Stimulated activated CD4-positive, alpha-beta T cell treated with anti-CD3 and anti-CD28 coated beads, Interleukin-4, amount 100 ng/mL, for 4 hours (primary cell): Measurements from ENCODE around the gene DNAJB9.
"Not testable (repeated sequence)": the region's sequence is repeated elsewhere in the genome, so short reads cannot be mapped to it uniquely, and the experiment has no call there.

Experiments
- DNase-seq, 2 experiments: peaks; one replicate each; pipeline ENCODE4 v3.0.0-alpha.2; 2020

The DNAJB9 gene

DNA sequence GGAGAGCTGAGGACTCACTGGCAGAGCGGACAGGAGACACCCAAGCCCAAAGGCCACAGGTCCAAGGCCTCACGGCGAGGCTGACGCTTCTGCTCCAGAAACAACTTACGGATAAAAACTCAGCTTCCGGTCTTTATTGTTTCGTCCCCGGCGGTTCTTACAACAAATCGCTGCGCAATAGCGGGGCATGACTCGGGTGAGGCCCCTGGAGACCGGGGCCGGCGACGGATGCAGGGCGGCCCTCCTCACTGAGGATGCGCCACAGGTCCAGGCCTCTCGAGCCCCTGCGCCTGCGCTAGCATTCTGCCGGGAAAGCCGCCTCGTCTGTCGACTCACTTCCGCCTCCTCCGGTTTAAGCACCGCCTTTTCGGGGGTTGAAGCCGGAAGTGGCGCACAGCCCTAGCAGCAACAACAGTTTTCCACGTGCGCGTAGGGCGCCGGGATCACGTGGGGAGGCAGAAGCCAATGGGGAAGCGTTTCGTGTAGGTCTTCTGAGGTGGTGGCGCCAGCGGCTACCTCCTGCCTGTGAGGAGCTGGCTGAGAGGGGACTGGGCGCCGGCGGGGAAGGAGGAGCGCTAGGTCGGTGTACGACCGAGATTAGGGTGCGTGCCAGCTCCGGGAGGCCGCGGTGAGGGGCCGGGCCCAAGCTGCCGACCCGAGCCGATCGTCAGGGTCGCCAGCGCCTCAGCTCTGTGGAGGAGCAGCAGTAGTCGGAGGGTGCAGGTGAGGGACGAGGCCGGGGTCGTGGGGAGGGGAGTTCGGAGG lies at the start of gene DNAJB9, which contains the start of gene THAP5:
Gene DNAJB9, plus strand, starts transcription at position 494 of the 765 bp plus-strand sequence. CDS start 1,853 bp downstream, outside the sequence.
Gene THAP5, minus strand, starts transcription at position 326 of the 765 bp plus-strand sequence. Its CDS starts 137 bp downstream, at position 189.
- DNase-seq, result peak; percentile 95 to 100

DNA sequence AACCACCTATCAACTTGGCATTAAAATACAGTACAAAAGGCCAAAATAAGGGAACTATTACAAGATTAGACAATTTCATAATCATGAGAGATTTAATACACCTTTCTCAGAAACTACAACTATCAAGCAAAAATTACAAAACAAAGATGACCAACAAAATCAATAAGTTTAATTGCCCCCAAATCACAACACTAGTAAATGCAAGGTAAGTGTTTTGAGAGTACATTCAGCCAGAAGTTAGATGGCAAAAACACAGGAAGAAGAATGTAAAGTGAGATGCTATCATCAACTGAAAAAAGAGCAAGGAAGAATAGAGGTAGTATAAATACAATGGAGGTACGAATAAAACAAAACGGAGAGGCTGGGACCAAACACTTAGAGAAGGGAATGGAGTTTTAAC lies 46.9 kb upstream of the DNAJB9 start:
- DNase-seq, result no peak

DNA sequence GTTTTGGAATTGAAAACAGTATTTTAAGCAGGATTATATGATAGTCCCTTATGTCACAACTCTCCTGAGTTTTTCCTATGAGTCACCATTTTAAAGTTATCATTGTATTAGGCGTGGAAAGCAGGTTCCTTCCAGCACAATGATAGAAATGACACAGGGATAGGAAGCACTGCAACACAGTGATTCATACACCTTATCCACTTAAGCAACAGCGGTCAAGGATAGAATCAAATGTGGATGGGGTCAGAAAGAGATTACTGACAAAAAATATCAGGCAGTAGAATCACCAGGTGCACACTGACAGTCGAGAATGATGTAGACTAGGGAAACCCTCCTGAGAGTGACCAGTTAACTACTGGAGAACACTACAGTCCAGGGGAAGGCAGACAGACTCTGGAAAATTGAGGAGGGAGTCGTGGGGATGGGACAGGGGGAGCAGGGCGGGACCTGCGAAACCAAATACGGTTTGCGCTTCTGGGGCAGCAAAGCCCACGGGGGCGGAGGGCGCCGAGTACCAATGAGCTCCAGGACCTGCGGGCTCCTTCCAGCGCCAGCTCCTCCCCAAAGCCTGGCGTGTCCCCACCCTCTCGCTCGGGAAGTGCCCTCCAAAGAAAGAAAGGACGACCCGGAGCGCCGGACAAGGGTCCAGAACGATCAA lies 44.2 kb upstream of the DNAJB9 start:
- no peak for DNase-seq

DNA sequence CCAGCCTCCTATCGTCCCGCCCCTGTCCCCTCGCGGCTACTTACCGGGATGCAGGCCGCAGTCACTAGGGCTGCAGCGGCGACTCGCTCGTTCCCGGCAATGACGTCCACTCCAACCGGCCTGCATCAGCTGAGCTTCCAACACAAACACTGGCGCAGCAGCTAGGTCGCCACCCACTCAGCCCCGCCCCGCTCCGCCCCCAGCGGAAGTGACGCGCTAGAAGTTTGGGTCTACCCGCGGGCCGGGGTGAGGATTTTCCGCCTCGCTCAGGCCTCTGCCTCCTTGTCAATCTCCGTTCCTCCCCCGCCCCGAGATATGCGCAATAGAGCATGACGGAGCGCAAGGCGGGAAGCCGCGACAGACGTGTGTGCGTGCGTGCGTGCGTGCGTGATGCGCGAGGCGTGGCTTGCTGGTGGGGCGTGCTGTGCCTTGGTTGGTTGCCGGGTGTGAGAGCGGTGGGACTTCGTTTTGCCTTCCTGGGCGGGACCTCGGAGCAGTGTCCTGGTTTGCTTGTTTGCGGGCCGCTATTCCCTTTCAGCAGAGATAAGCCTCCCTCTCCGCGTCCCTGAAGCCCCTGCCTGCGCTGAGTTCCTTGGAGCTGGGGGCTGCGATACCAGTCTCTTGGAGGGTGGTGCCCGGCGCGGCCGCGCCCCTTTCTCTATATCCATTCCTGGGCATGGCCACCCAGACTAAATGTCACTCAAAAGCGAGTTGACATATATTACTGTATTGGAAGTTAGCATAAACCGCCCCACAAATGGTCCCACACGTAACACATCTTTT lies 43.5 kb upstream of the DNAJB9 start, which contains the start of gene PNPLA8:
Gene PNPLA8, minus strand, starts transcription at position 151 of the 783 bp plus-strand sequence. CDS start 10,644 bp downstream, outside the sequence.
- peak; percentile 100 for DNase-seq

DNA sequence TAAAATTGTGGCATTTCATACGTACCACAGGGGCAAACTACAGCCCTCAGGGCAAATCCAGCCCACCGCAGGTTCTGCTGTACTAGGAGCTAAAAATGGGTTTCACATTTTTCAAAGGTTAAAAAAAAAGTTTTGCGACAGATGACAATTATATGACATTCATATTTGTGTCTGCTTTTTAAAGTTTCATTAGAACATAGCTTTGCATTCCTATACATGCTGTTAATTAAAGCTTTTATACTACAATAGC lies 43.0 kb upstream of the DNAJB9 start:
- DNase-seq, result no peak

DNA sequence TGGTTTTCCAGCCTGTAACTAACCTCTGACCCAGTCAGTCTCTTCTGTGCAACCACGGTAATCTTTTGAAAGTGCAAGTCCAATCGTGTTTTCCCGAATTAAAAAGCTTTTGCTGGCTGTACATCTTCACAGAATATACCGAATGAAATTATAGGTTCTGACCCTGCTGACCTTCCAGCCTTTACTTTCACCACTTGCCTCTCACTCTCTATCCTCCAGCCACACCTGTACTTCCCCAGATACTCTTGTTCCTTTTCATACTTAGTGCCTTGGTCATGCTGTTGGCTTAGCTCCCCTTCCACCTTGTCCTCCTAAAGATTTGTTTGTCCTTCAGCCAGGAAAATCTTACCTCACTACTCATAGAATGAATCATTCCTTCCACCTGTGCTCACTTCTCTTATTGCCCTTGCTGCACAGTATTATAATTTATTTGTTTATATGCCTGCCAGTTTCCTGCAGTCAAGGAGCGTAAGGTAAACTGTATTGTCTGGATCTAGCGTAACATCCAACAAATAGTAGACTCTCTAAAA lies 41.4 kb upstream of the DNAJB9 start:
- no peak for DNase-seq

DNA sequence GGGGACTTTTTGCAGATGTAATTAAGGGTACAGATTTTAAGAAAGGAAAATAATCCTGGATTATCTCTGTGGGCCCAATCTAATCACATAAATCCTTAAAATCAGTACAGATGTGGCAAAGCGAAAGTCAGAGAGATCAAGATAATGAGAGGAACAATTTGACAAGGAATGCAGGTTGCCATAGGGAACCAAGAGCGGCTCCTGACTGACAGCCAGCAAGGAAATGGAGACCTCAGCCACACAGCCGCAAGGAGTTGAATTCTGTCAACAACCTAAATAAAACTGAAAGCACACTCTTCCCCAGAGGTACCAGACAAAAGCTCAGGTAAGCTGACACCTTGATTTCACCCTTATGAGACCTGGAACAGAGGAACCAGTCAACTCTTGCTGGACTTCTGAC lies 40.3 kb upstream of the DNAJB9 start:
- DNase-seq, result no peak

DNA sequence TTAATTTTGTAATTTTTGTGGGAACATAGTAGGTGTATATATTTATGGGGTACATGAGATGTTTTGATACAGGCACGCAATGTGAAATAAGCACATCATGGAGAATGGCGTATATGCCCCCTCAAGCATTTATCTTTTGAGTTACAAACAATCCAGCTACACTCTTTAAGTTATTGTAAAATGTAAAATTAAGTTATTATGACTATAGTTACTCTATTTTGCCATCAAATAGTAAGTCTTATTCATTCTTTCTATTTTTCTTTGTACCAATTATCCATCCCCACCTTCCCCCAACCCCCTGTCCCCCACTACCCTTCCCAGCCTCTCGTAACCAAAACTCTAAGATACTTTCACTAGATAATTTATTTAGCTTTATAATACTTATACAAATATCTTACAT lies 36.0 kb upstream of the DNAJB9 start:
- DNase-seq, result no peak

DNA sequence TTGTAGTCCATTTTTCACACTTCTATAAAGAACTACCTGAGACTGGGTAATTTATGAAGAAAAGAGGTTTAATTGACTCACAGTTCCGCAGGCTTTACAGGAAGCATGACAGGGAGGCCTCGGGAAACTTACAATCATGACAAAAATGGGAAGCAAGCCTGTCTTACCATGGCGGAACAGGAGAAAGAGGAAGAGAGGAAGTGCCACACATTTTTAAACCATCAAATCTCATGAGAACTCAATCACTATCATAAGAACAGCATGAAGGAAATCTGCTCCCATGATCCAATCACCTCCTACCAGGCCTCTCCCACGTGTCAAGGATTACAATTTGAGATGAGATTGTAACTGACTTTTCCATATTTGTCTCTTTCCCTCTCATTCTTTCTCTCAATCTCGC lies 34.4 kb upstream of the DNAJB9 start:
- no peak for DNase-seq

DNA sequence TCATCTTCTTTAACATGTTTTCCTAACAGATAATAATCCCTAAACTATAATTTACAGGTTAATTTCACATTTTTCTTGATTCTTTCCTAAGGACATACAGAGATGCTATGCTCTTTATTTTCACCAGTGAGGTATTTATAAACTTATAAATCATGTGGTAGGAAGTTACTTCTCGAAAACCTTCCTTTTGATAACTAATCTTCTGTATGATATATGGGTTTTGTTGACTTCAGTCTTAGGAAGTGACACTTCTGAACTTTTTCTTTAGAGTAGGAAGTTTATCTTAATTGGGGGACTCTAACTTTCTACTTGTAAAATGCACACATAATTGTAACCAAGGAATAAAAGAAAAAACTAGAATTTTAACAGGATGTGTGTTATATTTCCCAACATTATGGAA lies 33.9 kb upstream of the DNAJB9 start:
- DNase-seq, result no peak

DNA sequence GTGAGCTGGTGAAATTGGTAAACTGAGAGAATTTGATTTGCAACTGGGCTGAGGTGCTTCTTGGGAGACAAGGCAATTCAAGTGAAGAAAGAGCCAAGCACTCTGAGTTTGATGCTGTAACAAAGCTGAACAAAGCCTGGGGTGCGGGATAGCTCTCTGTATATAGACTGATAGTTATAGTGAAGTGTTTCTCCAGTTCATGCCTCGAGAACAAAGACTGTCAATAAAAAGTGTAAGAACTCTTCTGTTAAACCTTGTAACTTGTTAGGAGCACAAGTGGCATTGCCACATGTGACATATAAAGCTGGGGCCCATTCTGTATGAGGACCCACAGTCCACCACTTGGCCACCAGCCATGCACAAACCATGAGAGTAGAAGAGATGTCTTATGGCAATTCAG lies 32.4 kb upstream of the DNAJB9 start:
- no peak for DNase-seq

DNA sequence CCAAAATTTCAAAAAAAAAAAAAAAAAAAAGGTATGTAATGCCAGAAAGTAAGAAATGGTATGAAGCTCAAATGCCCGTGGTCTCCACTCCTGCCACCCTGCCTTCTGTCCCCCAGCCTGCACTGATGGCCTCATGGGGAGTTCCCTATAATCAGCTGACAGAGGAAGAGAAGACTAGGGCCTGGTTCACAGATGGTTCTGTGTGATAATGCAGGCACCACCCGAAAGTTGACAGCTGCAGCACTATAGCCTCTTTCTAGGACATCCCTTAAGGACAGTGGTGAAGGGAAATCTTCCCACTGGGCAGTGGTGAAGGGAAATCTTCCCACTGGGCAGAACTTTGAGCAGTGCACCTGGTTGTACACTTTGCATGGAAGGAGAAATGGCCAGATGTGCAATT lies 31.4 kb upstream of the DNAJB9 start:
- DNase-seq, result not testable (repeated sequence)

DNA sequence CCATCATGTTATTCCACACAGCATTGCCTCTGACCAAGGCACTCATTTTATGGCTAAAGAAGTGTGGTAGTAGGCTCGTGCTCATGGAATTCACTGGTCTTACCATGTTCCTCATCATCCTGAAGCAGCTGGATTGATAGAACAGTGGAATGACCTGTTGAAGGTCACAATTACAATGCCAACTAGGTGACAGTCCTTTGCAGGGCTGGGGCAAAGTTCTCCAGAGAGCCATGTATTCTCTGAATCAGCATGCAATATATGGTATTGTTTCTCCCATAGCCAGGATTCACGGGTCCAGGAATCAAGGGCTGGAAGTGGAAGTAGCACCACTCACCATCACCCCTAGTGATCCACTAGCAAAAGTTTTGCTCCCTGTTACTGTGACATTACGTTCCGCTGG lies 31.0 kb upstream of the DNAJB9 start:
- DNase-seq, result not testable (repeated sequence)

DNA sequence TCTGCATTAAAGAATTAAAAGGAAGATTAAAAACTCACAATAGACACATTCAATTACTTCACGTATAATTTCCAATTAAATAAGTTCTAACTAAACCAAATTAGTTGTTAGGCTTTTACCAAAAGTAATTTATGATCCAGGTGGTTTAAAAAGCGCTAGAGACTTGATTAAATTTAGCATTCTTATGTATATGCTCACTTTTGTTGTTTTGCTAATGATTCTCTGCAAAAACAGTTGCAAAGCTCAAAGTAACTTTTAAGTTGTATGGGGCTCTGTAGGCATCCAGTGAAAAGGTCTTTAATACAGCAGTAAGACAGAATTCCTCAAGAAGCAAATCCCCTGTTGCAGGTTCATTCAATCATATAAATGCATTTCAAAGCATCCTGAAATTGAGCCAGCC lies 28.2 kb upstream of the DNAJB9 start:
- no peak for DNase-seq

DNA sequence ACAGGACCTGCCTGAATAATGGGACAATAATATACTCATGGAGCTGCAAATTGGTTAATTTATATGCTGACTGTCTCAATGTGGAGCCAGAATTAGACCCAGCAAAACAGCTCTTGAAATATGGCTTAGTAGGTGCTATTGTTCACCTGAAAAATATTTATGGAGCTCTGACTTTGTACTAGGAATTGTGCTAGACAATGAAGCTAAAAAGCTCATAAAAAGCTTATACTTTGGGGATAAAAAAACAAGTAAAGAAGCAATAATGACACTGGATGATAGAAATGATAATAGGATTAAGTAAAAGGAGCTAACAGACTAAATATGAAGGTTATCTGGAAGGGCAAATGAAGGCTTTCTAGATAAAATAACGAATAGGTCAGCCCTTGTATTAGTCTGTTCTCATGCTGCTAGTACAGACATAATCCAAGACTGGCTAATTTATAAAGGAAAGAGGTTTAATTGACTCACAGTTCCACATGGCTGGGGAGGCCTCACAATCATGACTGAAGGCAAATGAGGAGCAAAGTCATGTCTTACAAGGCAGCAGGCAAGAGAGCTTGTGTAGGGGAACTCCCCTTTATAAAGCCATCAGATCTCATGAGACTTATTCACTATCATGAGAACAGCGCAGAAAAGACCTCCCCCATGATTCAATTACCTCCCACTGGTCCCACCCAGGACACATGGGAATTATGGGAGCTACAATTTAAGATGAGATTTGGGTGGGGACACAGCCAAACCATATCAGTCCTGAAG lies 21.4 kb upstream of the DNAJB9 start:
- not testable (repeated sequence) for DNase-seq

DNA sequence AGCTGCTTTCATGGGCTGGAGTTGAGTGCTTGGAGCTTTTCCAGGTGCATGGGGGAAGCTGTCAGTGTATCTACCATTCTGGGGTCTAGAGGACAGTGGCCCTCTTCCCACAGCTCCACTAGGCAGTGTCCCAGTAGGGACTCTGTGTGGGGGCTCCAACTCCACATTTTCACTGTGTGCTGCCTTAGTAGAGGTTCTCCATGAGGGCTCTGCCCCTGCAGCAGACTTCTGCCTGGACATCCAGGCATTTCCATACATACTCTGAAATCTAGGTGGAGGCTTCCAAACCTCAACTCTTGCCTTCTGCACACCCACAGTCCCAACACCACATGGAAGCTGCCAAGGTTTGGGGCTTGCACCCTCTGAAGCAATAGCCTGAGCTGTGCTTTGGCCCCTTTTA lies 13.0 kb upstream of the DNAJB9 start:
- not testable (repeated sequence) for DNase-seq

DNA sequence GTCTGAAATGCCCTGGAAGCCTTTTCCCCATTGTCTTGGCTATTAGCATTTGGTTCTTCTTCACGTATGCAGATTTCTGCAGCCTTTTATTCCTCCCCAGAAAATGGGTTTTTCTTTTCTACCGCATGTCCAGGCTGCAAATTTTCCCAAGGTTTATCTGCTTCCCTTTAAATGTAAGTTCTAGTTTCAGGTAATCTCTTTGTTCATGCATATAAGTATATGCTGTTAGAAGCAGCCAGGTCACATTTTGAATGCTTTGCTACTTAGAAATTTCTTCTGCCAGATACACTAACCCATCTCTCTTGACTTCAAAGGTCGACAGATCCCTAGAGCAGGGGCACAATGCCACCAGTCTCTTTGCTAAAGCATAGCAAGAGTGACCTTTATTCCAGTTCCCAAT lies 12.5 kb upstream of the DNAJB9 start:
- no peak for DNase-seq

DNA sequence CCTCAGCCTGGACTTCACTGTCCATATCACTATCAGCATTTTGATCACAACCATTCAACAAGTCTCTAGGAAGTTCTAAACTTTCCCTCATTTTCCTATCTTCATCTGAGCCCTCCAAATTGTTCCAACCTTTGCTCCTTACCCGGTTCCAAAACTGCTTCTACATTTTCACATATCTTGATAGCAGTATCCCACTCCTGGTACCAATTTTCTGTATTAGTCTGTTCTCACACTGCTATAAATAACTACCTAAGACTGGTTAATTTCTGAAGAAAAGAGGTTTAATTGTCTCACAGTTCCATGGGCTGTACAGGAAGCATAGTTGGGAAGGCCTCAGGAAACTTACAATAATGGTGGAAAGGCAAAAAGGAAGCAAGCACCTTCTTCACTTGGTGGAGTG lies 12.1 kb upstream of the DNAJB9 start:
- no peak for DNase-seq

DNA sequence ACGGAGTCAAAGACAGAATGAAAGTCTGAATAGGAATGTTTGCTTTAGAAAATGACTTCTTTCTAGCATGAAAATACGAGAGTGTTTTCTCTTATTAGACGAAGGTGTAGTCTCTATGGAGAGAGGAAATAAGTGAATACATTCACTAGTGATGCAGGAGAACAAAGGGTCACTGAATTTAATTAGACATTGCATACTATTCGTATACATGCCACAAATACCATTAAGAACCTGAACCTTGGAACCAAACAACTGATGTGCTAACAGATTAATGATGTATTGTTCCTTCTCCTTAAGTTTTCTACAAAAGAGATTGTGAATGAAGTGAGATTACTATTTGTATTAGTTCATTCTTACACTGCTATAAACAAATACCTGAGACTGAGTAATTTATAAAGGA lies 10.4 kb upstream of the DNAJB9 start:
- DNase-seq, result no peak

DNA sequence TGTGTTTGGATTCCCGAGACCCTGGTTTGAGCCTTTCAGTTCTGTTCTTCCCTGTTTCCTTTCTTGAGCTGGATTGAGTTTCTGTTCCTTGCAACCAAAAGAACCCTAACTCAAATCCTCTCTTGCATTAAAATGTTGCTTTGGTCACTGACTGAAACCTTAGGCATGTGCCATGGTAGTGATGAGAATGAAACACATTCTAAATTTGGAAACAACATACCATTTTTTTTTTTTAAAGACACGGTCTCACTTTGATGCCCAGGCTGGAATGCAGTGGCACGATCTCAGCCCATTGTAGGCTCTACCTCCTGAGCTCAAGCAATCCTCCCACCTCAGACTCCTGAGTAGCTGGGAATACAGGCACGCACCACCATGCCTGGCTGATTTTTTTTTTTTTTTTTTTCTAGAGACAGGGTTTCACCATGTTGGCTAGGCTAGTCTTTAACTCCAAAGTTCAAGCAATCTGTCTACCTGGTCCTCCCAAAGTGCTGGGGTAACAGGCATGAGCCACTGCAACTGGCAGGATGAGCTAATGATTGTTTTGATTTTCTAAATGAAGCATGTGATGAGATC lies 8.5 kb upstream of the DNAJB9 start:
- no peak for DNase-seq

DNA sequence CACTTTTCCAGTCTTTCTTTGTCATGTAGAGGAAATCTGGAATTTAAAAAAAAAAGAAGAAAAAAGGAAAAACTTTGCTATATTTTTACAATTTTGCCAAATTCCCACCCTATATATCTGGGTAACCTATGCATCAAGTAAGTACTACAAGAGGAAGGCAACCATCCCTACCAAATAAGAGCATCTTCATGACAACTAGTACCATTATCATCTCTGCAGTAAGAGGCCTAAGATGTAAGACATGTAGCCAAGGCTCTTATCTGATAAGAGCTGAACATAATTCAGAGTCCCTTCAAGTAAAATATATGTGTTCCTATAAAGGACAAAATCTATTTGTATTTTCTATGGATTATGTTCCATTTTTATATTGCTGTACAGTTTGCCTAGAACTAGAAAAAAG lies 3.7 kb upstream of the DNAJB9 start:
- no peak for DNase-seq

DNA sequence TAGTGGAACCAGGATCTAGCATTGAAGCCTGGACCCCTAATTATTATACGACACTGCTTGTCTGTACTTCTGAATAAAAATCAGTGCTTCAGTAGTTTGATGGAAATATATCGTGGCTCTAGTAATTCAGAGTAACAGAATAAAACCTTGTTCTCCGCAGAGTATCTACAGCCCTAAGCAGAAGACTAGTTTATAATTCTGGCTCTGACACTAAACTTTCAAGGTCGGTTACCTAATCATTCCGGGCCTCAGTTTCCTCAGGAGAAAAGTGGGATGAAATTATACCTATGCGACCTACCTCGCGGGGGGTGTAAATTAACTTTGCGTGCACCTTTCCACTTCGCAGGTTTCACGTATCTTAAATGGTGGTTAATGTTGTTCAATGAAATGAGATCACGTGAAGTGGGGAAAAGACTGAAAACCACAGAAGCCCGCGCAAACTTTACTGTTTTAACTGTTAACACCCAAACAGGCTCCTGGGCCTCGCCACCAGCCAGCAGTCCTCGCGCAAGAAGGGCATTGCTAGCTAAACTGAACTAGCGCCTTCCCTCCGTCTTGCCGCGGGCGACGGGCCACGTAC lies 783 bp upstream of the DNAJB9 start:
- no peak for DNase-seq
